T follicular helper cell (primary cell): ENCODE measurements around the gene PHF12.

Experiments
- DNase-seq: peaks from one replicate; pipeline ENCODE4 v3.0.0-alpha.2; 2020; ENCODE audit warnings: low read depth

The PHF12 gene

GRCh38 chr17:28857905-28858800 is 93.2 kb downstream of the PHF12 start:
- DNase-seq, result no peak

GRCh38 chr17:28856028-28856574 is 95.2 kb downstream of the PHF12 start:
- DNase-seq, result no peak

DNA sequence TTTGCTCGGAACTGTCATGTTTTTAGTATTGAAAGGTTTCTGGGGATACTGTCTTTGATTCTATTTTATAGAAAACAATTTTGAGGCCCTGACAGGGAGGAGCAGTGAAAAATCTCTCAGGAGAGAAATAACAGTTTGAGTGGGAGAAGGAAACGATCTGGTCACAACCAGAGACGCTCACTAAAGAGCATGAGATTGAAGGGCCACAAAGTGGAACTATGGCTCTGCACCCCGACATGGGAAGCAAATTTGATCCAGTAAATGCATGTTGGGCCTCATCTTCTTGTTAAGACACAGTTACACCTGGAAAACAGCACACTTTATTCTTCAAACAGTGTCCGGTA is 96.0 kb downstream of the PHF12 start:
- no peak for DNase-seq
